ENCODE measurements around the gene RNPS1.
"Not testable (repeated sequence)": the region's sequence is repeated elsewhere in the genome, so short reads cannot be mapped to it uniquely, and the experiment has no call there.

DNA sequence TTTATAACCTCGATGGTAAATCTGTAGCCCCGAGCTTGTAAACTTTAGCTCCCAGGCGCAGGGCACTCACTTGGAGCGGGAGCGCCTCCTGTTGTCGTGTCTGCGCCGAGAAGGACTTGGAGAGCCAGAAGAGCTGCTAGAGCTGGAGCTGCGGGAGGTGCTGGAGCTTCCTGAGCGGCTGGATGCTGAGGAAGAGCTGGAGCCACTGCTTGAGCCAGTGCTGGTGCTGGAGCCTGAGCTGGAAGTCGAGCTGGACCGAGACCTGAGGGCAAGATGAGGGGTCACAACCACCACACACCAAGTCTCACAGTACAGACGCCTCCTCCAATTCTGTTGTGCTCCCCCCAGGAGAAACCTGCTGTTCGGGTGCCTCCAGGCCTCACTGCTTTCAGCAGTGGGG lies 4.9 kb downstream of the RNPS1 start:
- not testable (repeated sequence) for TF ChIP-seq POLR2A (IDR thresholded peaks at IDR 0.05; ENCODE audit: low read depth, low read length); TAF1 (IDR thresholded peaks at IDR 0.05; ENCODE audit: borderline replicate concordance, low read depth, low read length); POLR2AphosphoS5 (IDR thresholded peaks at IDR 0.05; ENCODE audit: low read depth, low read length)

All from GM12892 (cell line).